H1 (cell line): ENCODE results near the gene TMEM107. TPM values are rescaled to one million over a fixed set of nuclear protein-coding genes. Genes with fewer than 3 reads are reported as not detected.

Experiments used
- CTCF ChIA-PET: fragments of 300-600 bp; sonication (Branson Sonifier 250); formaldehyde crosslinking; loops from one replicate; lab custom pipeline; 2021; ENCODE audit not compliant: partially characterized antibody; lab: Charles Lee
- POLR2A ChIA-PET: fragments of 300-600 bp; sonication (Branson Sonifier 250); formaldehyde crosslinking; loops from one replicate; lab custom pipeline; 2021; ENCODE audit warnings: inconsistent platforms; ENCODE audit not compliant: partially characterized antibody; lab: Charles Lee
- DNase-seq, 2 experiments: peaks; one replicate each; pipeline versions ENCODE4 v3.0.0 to v3.0.0-alpha.2; 2010 to 2022; ENCODE audit warnings: low spot score in 2 of 2, low read depth in 1 of 2, mixed read lengths in 1 of 2
- FAIRE-seq: peaks from 2 replicates; lab custom pipeline; 2011; peaks lifted over from hg19 to GRCh38; lab: Jason Lieb, UNC
- H2AFZ ChIP-seq: 2 replicates; pipeline ENCODE4 v1.8.1; 2012; ENCODE audit warnings: low read length, inconsistent platforms
- H2AK5ac ChIP-seq: 2 replicates; pipeline ENCODE4 v1.6.1; 2013; ENCODE audit warnings: low read depth, low read length
- H2BK120ac ChIP-seq: replicated peaks from 2 replicates; pipeline ENCODE3; 2013; ENCODE audit warnings: low read depth, low read length, inconsistent platforms
- H2BK12ac ChIP-seq: 2 replicates; pipeline ENCODE4 v1.6.1; 2013; ENCODE audit warnings: low read depth, low read length
- H2BK15ac ChIP-seq: 2 replicates; pipeline ENCODE4 v1.6.1; 2013; ENCODE audit warnings: low read length
- H2BK20ac ChIP-seq: 2 replicates; pipeline ENCODE4 v1.6.1; 2013; ENCODE audit warnings: low read length
- H2BK5ac ChIP-seq: 2 replicates; pipeline ENCODE4 v1.6.1; 2013; ENCODE audit warnings: low read depth, low read length
- H3K14ac ChIP-seq: 2 replicates; pipeline ENCODE4 v1.6.1; 2013; ENCODE audit warnings: inconsistent platforms; ENCODE audit not compliant: insufficient read length
- H3K18ac ChIP-seq: 2 replicates; pipeline ENCODE4 v1.6.1; 2013; ENCODE audit warnings: low read length; ENCODE audit errors: extremely low read depth
- H3K23ac ChIP-seq: 2 replicates; pipeline ENCODE4 v1.6.1; 2013; ENCODE audit warnings: inconsistent platforms; ENCODE audit not compliant: insufficient read length
- H3K23me2 ChIP-seq: 2 replicates; pipeline ENCODE4 v1.6.1; 2013; ENCODE audit warnings: low read depth, low read length
- H3K27ac ChIP-seq: 2 replicates; pipeline ENCODE4 v1.6.1; 2011; ENCODE audit warnings: low read depth, low read length, inconsistent platforms
- H3K27me3 ChIP-seq, 4 experiments: replicated peaks in 1 of 4; 1 replicate in 1 of 4; 2 replicates in 3 of 4; pipeline versions ENCODE4 v1.6.1 to v1.8.1; 2011 to 2013; ENCODE audit warnings: low read length in 3 of 4, mild to moderate bottlenecking in 3 of 4, inconsistent platforms in 2 of 4, mixed read lengths in 2 of 4, moderate library complexity in 1 of 4; ENCODE audit not compliant: control insufficient read depth in 3 of 4, insufficient read depth in 3 of 4; ENCODE audit errors: extremely low read depth in 1 of 4
- H3K36me3 ChIP-seq, 4 experiments: 2 replicates each; pipeline versions ENCODE4 v1.6.1 to v1.8.1; 2011 to 2013; ENCODE audit warnings: mild to moderate bottlenecking in 4 of 4, low read length in 3 of 4, moderate library complexity in 2 of 4, control low read depth in 1 of 4, inconsistent platforms in 1 of 4; ENCODE audit not compliant: insufficient read depth in 4 of 4, control insufficient read depth in 2 of 4
- H3K4ac ChIP-seq: replicated peaks from 2 replicates; pipeline ENCODE3; 2013; ENCODE audit warnings: low read length, low read depth, mixed read lengths, inconsistent platforms; ENCODE audit not compliant: insufficient read length
- H3K4me1 ChIP-seq, 4 experiments: replicated peaks in 1 of 4; 1 replicate in 1 of 4; 2 replicates in 3 of 4; pipeline versions ENCODE4 v1.6.1 to v1.8.1; 2011 to 2013; ENCODE audit warnings: low read length in 3 of 4, inconsistent platforms in 2 of 4, mixed read lengths in 1 of 4; ENCODE audit not compliant: insufficient read depth in 4 of 4, control insufficient read depth in 3 of 4
- H3K4me2 ChIP-seq, 2 experiments: 2 replicates each; pipeline versions ENCODE4 v1.6.1 to v1.8.1; 2011 to 2013; ENCODE audit warnings: low read depth in 2 of 2, low read length in 2 of 2, control low read depth in 1 of 2, inconsistent platforms in 1 of 2, mild to moderate bottlenecking in 1 of 2; ENCODE audit not compliant: insufficient read depth in 1 of 2
- H3K4me3 ChIP-seq, 4 experiments: fragments of 200-600, 300-600 bp in 1 of 4; sonication (generic), shearing (Covaris generic), sonication (Bioruptor Twin) in 1 of 4; 2 replicates each; pipeline versions ENCODE4 v1.5.1 to v1.8.1; 2011 to 2016; ENCODE audit warnings: low read length in 4 of 4, low read depth in 3 of 4, control low read depth in 2 of 4, inconsistent platforms in 2 of 4, mild to moderate bottlenecking in 2 of 4, mixed read lengths in 1 of 4, moderate library complexity in 1 of 4; ENCODE audit not compliant: insufficient read depth in 2 of 4; ENCODE audit errors: extremely low read depth in 1 of 4
- H3K56ac ChIP-seq: replicated peaks from 2 replicates; pipeline ENCODE3; 2013; ENCODE audit warnings: low read depth, mild to moderate bottlenecking, mixed read lengths, low read length, inconsistent platforms; ENCODE audit not compliant: insufficient read length
- H3K79me1 ChIP-seq: 2 replicates; pipeline ENCODE4 v1.6.1; 2013; ENCODE audit warnings: low read depth, low read length, control low read depth
- H3K79me2 ChIP-seq, 2 experiments: 2 replicates each; pipeline versions ENCODE4 v1.6.1 to v1.8.1; 2012 to 2013; ENCODE audit warnings: low read length in 2 of 2, mild to moderate bottlenecking in 2 of 2, inconsistent platforms in 1 of 2; ENCODE audit not compliant: insufficient read depth in 2 of 2, control insufficient read depth in 1 of 2
- H3K9ac ChIP-seq, 4 experiments: replicated peaks in 1 of 4; 1 replicate in 1 of 4; 2 replicates in 3 of 4; pipeline versions ENCODE4 v1.6.1 to v1.8.1; 2011 to 2013; ENCODE audit warnings: low read depth in 3 of 4, low read length in 3 of 4, control low read depth in 2 of 4, mild to moderate bottlenecking in 2 of 4, moderate library complexity in 2 of 4, inconsistent platforms in 1 of 4; ENCODE audit errors: extremely low read depth in 1 of 4
- H3K9me3 ChIP-seq, 2 experiments: 2 replicates each; pipeline versions ENCODE4 v1.6.1 to v1.8.1; 2012 to 2013; ENCODE audit warnings: mild to moderate bottlenecking in 2 of 2, moderate library complexity in 2 of 2, control low read depth in 1 of 2, inconsistent platforms in 1 of 2, low read depth in 1 of 2, low read length in 1 of 2, mixed read lengths in 1 of 2; ENCODE audit not compliant: insufficient read depth in 2 of 2
- H4K20me1 ChIP-seq, 2 experiments: replicated peaks in 1 of 2; 2 replicates each; pipeline versions ENCODE3 to v1.8.1; 2011 to 2013; ENCODE audit warnings: inconsistent platforms in 2 of 2, low read length in 2 of 2, mild to moderate bottlenecking in 1 of 2; ENCODE audit not compliant: insufficient read depth in 2 of 2, control insufficient read depth in 1 of 2
- H4K5ac ChIP-seq: 2 replicates; pipeline ENCODE4 v1.6.1; 2013; ENCODE audit warnings: low read length, low read depth, mixed read lengths, inconsistent platforms; ENCODE audit not compliant: insufficient read length
- H4K8ac ChIP-seq: 2 replicates; pipeline ENCODE4 v1.8.0; 2013; ENCODE audit warnings: mild to moderate bottlenecking, moderate library complexity, low read length, inconsistent platforms; ENCODE audit not compliant: insufficient read depth; ENCODE audit errors: extremely low read depth
- H4K91ac ChIP-seq: replicated peaks from 2 replicates; pipeline ENCODE3; 2013; ENCODE audit warnings: low read length, mixed read lengths, inconsistent platforms; ENCODE audit not compliant: insufficient read length
- SP2 ChIP-seq: IDR thresholded peaks from 2 replicates; pipeline ENCODE4 v1.6.1; 2012; ENCODE audit warnings: mild to moderate bottlenecking, low read length, inconsistent platforms
- TAF7 ChIP-seq: optimal IDR thresholded peaks from 2 replicates; pipeline ENCODE3; 2011; ENCODE audit warnings: low read depth, mild to moderate bottlenecking, inconsistent platforms, low read length, moderate library complexity, borderline replicate concordance
- WGBS, 2 experiments: shearing (Covaris generic) in 1 of 2; methylation state at CpG; one replicate each; pipeline versions ENCODE4 v1.1.6 to v1.1.7; 2013 to 2015; ENCODE audit warnings: low lambda C conversion rate in 2 of 2, mixed read lengths in 2 of 2, inconsistent platforms in 1 of 2, low coverage in 1 of 2, missing lambda C conversion rate in 1 of 2; ENCODE audit not compliant: insufficient replicate concordance in 2 of 2, insufficient coverage in 1 of 2, insufficient read length in 1 of 2; ENCODE audit errors: extremely low coverage in 1 of 2, missing lambda C conversion rate in 1 of 2; 5-methylcytosine and 5-hydroxymethylcytosine counted together
- polyA plus RNA-seq, 7 experiments: library from polyadenylated mRNA; depleted of rRNA in 3 of 7; stranded (reverse) in 5 of 7; unstranded in 2 of 7; fragments of >200 nt in 5 of 7; fragments of 200-250 nt in 2 of 7; gene quantifications; 1 replicate in 5 of 7; 2 replicates in 1 of 7; 4 replicates in 1 of 7; pipeline versions ENCODE4 v1.2.1 to v1.2.3, GENCODE V29; 2011 to 2013; ENCODE audit warnings: missing spikeins in 2 of 7, mixed read lengths in 2 of 7
- total RNA-seq: library from RNA; stranded (reverse); fragmentation: NEBNext Ultra II Directional; extraction: Animal tissue kit (Norgen Biotek cat#: 25700); gene quantifications from 2 replicates; pipeline ENCODE4 v1.2.1, GENCODE V29; 2021

Gene TMEM107
- total and polyA plus RNA-seq, 2 of the 8 experiments (the other 6 are each of a cell fraction or from before 2014, with no cell fraction given) = 17.3 to 21.5 TPM

- CTCF ChIA-PET = interaction anchor here (0.6 to 3.7 kb wide), 12 partner anchors 10 to 557 kb away, joined by 3 to 26 read pairs (median 5); no protein-coding TSS in a partner anchor
- H2AFZ ChIP-seq = no peak overlapping the region
- no peak for TF ChIP-seq SP2
- TF ChIP-seq TAF7 = peak; percentile 44
Observed at GRCh38 chr17:8187517-8188262, 11.5 kb upstream of the TMEM107 start.

More at GRCh38 chr17:8187517-8188262, 11.5 kb upstream of the TMEM107 start:
- peak overlapping the region; percentile 86 to 98 for H3K4me2 ChIP-seq
- H4K91ac ChIP-seq = no peak overlapping the region
- no peak overlapping the region for H4K8ac ChIP-seq
- H2BK20ac ChIP-seq = no peak overlapping the region
- H4K20me1 ChIP-seq = peaks cover 2 to 6% of the 10 kb centered on the region in 2 experiments
- H3K27ac ChIP-seq = no peak overlapping the region
- no peak overlapping the region for H3K4ac ChIP-seq
- H2BK5ac ChIP-seq = no peak overlapping the region; the same call in 1 of the 2 replicates
- H3K9ac ChIP-seq = peak overlapping the region in 3 of 4 experiments; percentile 59 to 71 (median 67); a peak in 5 of 7 replicates
- no peaks in the 10 kb centered on the region for H3K9me3 ChIP-seq
- peak overlapping the region; percentile 79 to 99 (median 93) for H3K4me3 ChIP-seq
- H3K36me3 ChIP-seq = no peaks in the 10 kb centered on the region
- 0 out of 2 replicates have a peak overlapping the region, but pooled peaks have one; percentile 31 for H2BK15ac ChIP-seq
- no peak overlapping the region for H4K5ac ChIP-seq
- H3K23me2 ChIP-seq = peaks cover 17% of the 10 kb centered on the region
- DNase-seq (peak; percentile 92 to 96), FAIRE-seq (peak; percentile 82)
- peaks cover 2 to 17% (median 11%) of the 10 kb centered on the region in 4 experiments for H3K27me3 ChIP-seq
- peaks cover 4 to 21% (median 10%) of the 10 kb centered on the region in 4 experiments; a peak in 6 of 7 replicates for H3K4me1 ChIP-seq
- no peak overlapping the region for H2BK120ac ChIP-seq
- H3K56ac ChIP-seq = no peak overlapping the region
- H2BK12ac ChIP-seq = no peak overlapping the region
- WGBS, 2 experiments = 6% methylated on average over 25 of the region's 25 CpGs; no CpG with 5 or more reads in 1 of the 2 experiments
- no peaks in the 10 kb centered on the region for H3K79me1 ChIP-seq
- no peak overlapping the region for H3K23ac ChIP-seq
- no peaks in the 10 kb centered on the region for H3K79me2 ChIP-seq
- H2AK5ac ChIP-seq = no peak overlapping the region
- no peak overlapping the region for H3K14ac ChIP-seq
- POLR2A ChIA-PET = interaction anchor here (1.0 to 19.9 kb wide), 11 partner anchors 9 to 62 kb away, joined by 3 to 373 read pairs (median 8); partner anchors contain the start of genes AURKB, PFAS and TMEM107
- H3K18ac ChIP-seq = no peak overlapping the region
